Eye (tissue), 1 donor: Measurements from ENCODE around the gene MGLL.

ENCODE experiments used
- DNase-seq: peaks from one replicate; pipeline ENCODE4 v3.0.0-alpha.2; 2015

MGLL gene

GRCh38 chr3:127787571-127788365 lies 34.5 kb downstream of the MGLL start:
- DNase-seq, result no peak

GRCh38 chr3:127787071-127787490 lies 35.2 kb downstream of the MGLL start:
- DNase-seq, result no peak

DNA sequence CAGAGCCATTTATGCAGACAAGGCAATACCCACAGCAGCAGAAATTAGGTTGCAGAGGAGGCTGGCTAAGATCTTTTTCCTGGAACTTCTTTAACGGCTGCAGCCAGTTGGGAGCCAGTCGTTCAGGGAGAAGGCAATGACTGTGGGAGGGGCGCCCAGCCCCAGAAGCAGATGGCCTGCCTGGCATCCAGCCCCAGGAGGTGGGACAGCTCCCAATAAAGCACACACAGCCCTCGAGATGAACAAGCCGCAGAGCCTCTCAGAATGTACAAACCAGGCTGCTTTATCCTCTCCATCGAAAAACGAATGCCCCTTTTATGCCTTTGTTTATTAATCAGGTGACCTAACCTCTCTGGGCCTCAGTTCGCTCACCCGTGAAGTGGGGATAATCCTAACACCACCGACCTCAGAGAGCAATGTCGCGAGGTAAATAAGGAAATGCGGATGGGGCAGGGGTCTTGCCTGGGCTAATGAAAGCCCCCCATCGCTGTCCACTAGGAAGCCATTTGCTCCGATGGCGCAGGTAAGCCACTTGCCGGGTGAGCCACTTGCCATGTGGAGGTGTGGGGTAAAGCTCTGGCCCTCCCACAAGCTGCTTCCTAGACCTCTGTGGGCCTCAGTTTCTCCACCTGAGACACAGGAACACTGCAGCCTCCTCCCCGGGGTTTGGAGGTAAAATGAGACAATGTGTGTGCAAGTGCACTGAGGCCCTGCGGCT lies 35.8 kb downstream of the MGLL start:
- DNase-seq, result peak; percentile 72

DNA sequence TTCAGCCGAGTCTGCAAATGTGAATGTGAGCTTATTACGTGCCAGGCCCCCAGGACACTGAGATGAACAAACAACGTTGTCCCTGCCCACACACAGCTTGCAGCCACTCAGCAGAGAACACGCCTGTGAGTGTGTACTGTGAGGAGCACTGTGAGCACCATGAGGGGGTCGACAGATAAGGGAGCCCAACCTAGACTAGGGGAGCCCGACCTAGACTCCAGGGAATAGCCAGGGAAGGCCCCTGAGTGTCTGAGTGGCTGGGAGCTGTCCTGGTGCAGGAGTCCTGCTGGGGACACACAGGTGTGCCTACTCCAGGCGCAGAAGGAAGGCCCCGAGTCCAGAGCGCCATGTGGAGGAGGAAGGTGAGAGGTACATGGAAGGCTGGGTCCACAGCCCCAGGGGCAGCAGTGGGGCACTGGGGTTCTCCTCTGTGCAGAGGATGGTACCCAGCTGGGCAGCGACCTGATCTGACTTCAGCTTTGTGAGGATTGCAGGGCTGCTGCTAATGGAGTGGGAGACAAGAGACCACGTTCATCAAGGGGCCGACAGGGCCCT lies 36.5 kb downstream of the MGLL start:
- DNase-seq, result no peak

GRCh38 chr3:127784865-127785710 lies 37.2 kb downstream of the MGLL start:
- DNase-seq, result no peak

GRCh38 chr3:127784283-127784682 lies 38.0 kb downstream of the MGLL start:
- no peak for DNase-seq

- DNase-seq, result peak; percentile 82
These were observed 38.6 kb downstream of the MGLL start for GRCh38 chr3:127783642-127784160.

DNA sequence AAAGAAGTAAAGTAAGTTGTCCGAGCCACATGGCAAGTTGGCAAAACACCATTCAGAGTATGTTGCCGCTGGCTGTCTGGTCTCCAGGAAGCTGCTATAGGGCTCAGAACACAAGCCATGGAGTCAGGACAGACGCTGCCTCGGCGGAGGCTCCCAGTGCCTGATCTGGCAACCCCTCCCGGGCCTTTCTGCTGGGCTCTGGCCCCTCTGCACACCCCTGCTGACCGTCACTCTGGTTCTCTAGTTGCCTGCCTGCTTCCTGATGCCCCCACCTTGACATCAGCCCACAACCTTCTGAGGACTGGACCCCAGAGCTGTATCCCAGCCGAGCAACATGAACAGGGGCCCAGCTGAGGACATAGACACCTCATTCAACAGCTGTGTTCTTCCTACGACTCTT lies 39.1 kb downstream of the MGLL start:
- no peak for DNase-seq

DNA sequence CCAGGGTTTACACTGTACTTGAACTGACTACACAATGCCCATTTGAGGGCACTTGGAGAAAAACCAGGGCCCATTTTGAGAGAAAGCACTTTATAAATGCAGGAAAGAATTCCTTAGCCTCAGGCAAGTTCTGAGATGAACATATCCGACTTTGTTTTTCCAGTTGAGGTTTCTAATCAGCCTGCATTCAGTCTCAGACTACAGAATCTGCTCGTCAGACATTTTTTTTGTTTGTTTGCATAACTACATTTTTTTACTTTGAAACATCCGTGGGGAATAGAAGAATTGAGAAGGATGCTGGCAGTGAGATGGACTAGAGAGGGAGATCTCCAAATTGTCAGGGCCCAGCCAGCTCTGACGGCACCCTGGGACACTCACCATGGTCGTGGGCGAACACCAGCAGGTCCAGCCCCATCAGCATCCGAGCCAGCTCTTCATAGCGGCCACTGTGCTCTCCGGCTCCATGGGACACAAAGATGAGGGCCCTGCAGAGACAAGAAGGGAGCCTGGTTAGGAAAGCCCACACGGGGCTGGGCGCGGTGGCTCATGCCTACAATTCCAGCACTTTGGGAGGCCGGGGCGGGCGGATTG lies 40.8 kb downstream of the MGLL start:
- no peak for DNase-seq

DNA sequence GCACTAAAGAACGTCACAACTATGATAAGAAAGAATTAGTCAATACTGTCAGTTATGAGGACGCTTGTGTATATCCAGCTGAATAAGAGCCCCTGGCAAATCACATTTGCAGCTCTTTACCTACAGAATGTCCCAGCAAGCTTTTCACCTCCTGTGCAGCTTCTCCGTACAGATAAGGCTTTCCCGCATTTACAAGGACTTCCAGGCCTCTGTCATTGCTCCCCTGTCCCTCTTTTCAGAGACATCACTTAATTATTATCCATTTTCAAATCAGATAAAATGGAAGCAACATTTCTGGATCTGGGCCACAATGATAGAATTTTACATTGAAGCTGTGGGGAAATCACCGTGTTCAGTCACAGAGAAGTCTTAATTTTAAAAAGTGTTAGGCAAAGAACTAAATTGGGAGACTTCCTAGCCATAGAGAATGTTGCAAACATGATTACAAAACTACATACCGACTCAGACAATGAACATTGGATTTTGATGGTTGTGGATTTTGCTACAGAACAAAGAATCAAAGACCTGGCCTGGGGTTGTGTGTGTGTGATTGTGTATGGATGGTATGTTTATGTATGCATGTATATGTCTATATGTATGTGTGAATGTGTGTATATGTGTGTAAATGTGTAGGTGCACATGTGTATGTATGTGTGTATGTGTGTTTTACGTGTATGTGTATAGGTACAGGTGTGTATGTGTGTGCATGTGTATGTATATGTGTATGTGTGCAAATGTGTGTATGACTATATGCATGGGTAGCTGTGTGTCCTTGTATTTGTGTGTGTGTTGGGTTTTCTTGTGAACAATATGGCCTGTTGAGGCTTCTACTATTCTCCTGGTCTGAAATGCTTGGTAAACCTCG lies 41.5 kb downstream of the MGLL start:
- no peak for DNase-seq

GRCh38 chr3:127779747-127780146 lies 42.6 kb downstream of the MGLL start:
- DNase-seq, result no peak

DNA sequence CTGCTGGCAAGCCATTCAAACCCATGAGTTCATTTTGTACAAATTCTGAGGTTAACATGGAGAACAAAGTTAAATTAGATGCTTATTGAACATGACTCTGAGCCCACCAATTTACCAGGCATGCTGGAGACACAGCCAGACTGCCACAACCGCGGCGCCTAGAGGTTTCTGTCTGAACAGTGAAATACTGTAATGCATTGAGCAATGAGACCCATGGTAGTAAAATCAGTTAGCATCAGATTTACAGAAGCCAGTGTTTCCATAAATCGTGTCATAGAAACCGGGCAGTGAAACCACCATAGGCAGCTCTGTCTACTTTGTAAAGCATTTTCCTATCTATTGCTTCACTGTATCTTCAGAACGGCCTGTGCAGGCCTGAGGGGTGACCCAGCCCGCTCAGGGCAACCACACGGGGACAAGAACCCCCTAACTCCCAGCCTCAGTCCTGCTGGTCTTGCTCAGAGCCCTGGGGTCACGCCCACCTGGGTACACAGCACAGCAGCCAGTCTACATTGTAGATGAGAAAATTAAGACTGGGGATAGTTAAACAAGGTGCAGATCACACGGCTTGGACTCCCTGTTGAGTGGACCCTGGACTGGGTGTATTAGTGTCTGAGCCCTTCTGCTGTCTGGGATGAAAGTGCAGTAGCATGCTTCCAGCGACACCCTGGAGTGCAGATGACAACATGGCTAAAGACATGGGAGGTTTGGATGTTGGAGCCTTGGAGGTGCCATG lies 44.2 kb downstream of the MGLL start:
- DNase-seq, result no peak

DNA sequence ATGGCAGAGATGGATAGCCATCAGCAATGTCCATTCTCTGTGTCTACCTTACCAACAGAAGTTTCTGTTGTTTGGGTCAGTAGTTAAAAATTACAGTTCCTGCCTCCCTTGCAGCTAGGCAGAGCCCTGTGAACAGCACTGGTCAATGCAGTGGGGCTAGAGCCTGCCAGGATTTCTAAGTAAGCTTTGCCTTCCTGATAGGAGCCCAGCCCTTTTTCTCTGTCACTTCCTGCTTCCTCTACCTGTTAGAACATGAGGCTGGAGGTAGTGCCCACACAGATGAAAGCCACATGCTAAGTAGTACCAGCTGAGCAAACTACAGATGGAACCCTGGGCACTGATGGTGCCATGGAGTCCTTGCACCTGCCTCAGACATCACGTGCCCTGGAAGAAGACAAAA lies 45.0 kb downstream of the MGLL start:
- no peak for DNase-seq

- DNase-seq, result no peak
These were observed 46.0 kb downstream of the MGLL start for GRCh38 chr3:127776347-127776746.

GRCh38 chr3:127775398-127776109 lies 46.8 kb downstream of the MGLL start:
- peak; percentile 65 for DNase-seq

- DNase-seq, result no peak
These were observed 47.7 kb downstream of the MGLL start for GRCh38 chr3:127774647-127775046.

DNA sequence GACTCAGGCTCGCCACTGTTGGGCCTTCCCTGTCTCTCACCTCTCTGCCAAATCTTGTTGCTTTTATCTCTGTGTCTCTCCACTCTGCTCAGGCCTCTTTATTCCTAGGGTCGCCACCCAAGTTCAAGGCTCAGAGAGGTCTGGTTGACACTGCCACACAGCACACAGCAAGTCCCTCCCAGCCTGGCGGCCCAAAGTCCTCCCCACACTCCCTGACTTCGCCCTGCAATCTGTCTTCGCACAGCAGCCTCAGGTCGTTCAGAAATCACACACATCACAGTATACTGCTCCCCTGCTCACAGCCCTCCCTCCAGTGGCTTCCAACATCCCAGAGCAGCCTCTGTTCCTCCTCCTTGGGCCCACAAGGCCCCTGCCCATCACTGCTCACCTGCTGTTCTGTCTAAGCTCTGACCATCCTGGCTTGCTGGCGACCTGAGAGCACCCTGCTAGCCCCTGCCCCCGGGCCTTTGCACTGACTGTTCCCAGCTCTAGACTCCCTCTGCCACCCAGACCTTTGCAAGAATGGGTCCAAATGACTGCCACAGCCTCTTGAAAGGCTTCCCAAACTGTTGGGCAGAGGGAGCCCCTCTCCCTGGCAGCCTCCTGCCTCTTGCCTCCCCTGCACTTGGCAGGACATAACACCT lies 48.4 kb downstream of the MGLL start:
- DNase-seq, result no peak

GRCh38 chr3:127772827-127773751 lies 49.2 kb downstream of the MGLL start:
- DNase-seq, result no peak
